Adrenal gland (tissue), 5 donors: ENCODE measurements around the gene MRPL2.

Experiments used
- CTCF ChIP-seq, 6 experiments: fragments of 450-650 bp in 4 of 6; fragments of 200-600 bp in 2 of 6; sonication (generic) in 1 of 6; IDR thresholded peaks; 1 replicate in 5 of 6; 2 replicates in 1 of 6; pipeline versions ENCODE4 v1.5.1 to v1.8.0; 2016 to 2021; ENCODE audit warnings: antibody characterized with exemption in 6 of 6, mild to moderate bottlenecking in 2 of 6, moderate library complexity in 1 of 6
- POLR2A ChIP-seq, 2 donors: fragments of 450-650 bp; IDR thresholded peaks; one replicate each; pipeline ENCODE4 v1.6.1; 2017; ENCODE audit warnings: antibody characterized with exemption in 2 of 2, mild to moderate bottlenecking in 2 of 2, moderate library complexity in 1 of 2
- donor health status: DM: no; HTN: no; CAD: no.

GRCh38 chr6:43037706-43038105 lies 21.5 kb downstream of the MRPL2 start:
- TF ChIP-seq CTCF (IDR thresholded peaks at IDR 0.05) (no peak), POLR2A (IDR thresholded peaks at IDR 0.05) (no peak)
